Nephron (organoid): ENCODE results near the gene TUT1.

ENCODE experiments used
- H3K27ac Mint-ChIP-seq, 3 experiments: 2 replicates each; pipeline ENCODE4 v1.8.0; 2020; ENCODE audit warnings: mixed read lengths in 3 of 3, mild to moderate bottlenecking in 2 of 3, moderate library complexity in 1 of 3
- H3K27me3 Mint-ChIP-seq: 2 replicates; pipeline ENCODE4 v1.8.0; 2021; ENCODE audit warnings: low read depth, mild to moderate bottlenecking, moderate library complexity, mixed read lengths
- H3K36me3 Mint-ChIP-seq: 2 replicates; pipeline ENCODE4 v1.8.0; 2020; ENCODE audit warnings: low read depth, mixed read lengths
- H3K4me1 Mint-ChIP-seq: 2 replicates; pipeline ENCODE4 v1.8.0; 2020; ENCODE audit warnings: mixed read lengths
- H3K4me3 Mint-ChIP-seq, 3 experiments: 2 replicates each; pipeline ENCODE4 v1.8.0; 2020; ENCODE audit warnings: mild to moderate bottlenecking in 3 of 3, mixed read lengths in 3 of 3, moderate library complexity in 2 of 3
- H3K9me3 Mint-ChIP-seq: 2 replicates; pipeline ENCODE4 v1.8.0; 2020; ENCODE audit warnings: mixed read lengths
- CTCF ChIP-seq, 3 experiments: fragments of 200-600 bp; sonication (generic); IDR thresholded peaks; one replicate each; pipeline ENCODE4 v1.5.0; 2021; ENCODE audit warnings: antibody characterized with exemption in 3 of 3; ENCODE audit not compliant: unreplicated experiment in 3 of 3

The TUT1 gene

DNA sequence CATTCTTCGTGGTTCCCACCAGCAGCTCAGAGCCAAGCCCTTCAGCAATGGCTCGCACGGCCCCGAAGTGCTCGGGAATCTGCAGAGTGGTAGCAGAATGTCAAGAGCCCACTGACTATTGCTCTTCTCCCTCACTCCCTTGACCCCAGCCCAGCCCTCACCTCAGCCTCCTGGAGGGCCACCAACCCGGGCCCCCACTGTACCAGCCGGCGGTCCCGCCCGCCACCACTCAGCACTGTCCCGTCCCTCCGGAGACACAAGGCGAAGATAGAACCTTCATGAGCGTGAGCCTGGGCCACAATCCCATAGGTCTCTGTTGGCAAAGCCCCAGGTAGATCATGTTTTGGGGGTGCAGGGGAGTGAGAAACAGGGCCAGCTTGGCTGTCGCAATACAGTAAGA lies 14.6 kb upstream of the TUT1 start:
- H3K4me1 Mint-ChIP-seq = peaks cover 34% of the 10 kb centered on the region
- no peak overlapping the region for H3K4me3 Mint-ChIP-seq
- H3K9me3 Mint-ChIP-seq = no peaks in the 10 kb centered on the region
- H3K36me3 Mint-ChIP-seq = peaks cover 21% of the 10 kb centered on the region
- no peak overlapping the region for H3K27ac Mint-ChIP-seq
- peaks cover 21% of the 10 kb centered on the region for H3K27me3 Mint-ChIP-seq
- TF ChIP-seq CTCF (IDR thresholded peaks at IDR 0.05; ENCODE audit: unreplicated experiment in 3 of 3) = no peak

GRCh38 chr11:62605467-62605866 lies 14.1 kb upstream of the TUT1 start:
- Mint-ChIP-seq H3K36me3 (peaks cover 21% of the 10 kb centered on the region), H3K27me3 (peaks cover 20% of the 10 kb centered on the region), H3K4me1 (peaks cover 36% of the 10 kb centered on the region), H3K4me3 (no peak overlapping the region), H3K27ac (no peak overlapping the region), H3K9me3 (no peaks in the 10 kb centered on the region)
- no peak for TF ChIP-seq CTCF (IDR thresholded peaks at IDR 0.05; ENCODE audit: unreplicated experiment in 3 of 3)

- Mint-ChIP-seq H3K4me1 (peaks cover 41% of the 10 kb centered on the region), H3K9me3 (no peaks in the 10 kb centered on the region), H3K27me3 (peaks cover 16% of the 10 kb centered on the region), H3K4me3 (peak overlapping the region; percentile 61 to 64 (median 63)), H3K27ac (peak overlapping the region; percentile 46 to 85 (median 81)), H3K36me3 (peaks cover 25% of the 10 kb centered on the region)
- TF ChIP-seq CTCF (IDR thresholded peaks at IDR 0.05; ENCODE audit: unreplicated experiment in 3 of 3) = no peak
Observed at GRCh38 chr11:62604460-62605120, 13.3 kb upstream of the TUT1 start.

GRCh38 chr11:62603776-62604299 lies 12.5 kb upstream of the TUT1 start:
- H3K27me3 Mint-ChIP-seq = peaks cover 20% of the 10 kb centered on the region
- no peak for TF ChIP-seq CTCF (IDR thresholded peaks at IDR 0.05; ENCODE audit: unreplicated experiment in 3 of 3)
- H3K4me1 Mint-ChIP-seq = peaks cover 48% of the 10 kb centered on the region
- no peaks in the 10 kb centered on the region for H3K9me3 Mint-ChIP-seq
- peak overlapping the region; percentile 75 to 85 (median 83) for H3K4me3 Mint-ChIP-seq
- peaks cover 29% of the 10 kb centered on the region for H3K36me3 Mint-ChIP-seq
- peak overlapping the region; percentile 46 to 85 (median 81) for H3K27ac Mint-ChIP-seq

GRCh38 chr11:62603072-62603408 lies 11.7 kb upstream of the TUT1 start:
- Mint-ChIP-seq H3K27me3 (peaks cover 20% of the 10 kb centered on the region), H3K36me3 (peaks cover 33% of the 10 kb centered on the region), H3K27ac (peak overlapping the region; percentile 20 to 85 (median 46)), H3K4me1 (peaks cover 52% of the 10 kb centered on the region), H3K4me3 (peak overlapping the region; percentile 75 to 85 (median 83)), H3K9me3 (no peaks in the 10 kb centered on the region)
- TF ChIP-seq CTCF (IDR thresholded peaks at IDR 0.05; ENCODE audit: unreplicated experiment in 3 of 3) = no peak
